Hematopoietic multipotent progenitor cell treated with erythropoietin and hydrocortisone succinate and interleukin-3 and kit ligand, for 8 days (in vitro differentiated cells): ENCODE results near the gene GLI2.

ENCODE experiments used
- DNase-seq: peaks from one replicate; pipeline ENCODE4 v3.0.0-alpha.2; 2015

GLI2 gene

GRCh38 chr2:120738786-120739437 is 3.2 kb downstream of the GLI2 start:
- no peak for DNase-seq

DNA sequence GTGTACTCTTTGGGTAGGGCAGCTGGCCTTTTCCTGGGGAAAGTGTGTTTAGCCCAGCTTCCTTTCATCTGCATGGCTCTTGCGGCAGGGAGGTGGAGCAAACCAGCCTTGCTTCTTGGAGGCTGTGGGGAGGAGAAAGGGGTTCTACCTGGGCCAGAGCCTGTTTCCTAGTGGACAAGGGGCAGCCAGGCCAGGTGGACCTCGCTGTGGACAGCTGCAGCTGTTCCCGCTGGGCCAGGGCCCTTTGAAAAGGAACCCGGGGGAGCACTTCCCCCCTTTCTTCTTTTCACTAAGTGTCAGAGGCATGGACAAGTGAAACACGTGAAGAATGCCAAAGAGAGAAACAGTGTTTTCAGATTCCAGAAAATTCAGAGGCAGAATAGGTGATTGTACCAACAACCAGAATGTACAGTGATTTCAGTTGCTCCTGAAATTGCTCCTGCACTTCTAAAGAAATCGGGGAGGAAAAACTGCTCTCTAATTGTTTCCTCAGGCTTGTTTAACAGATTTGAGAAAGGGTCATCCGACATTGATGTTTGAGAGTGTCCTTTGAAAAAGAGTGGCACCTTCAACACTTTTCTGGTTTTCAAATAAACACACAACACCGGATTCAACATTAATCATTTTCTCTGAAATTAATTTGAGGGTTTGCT is 3.9 kb downstream of the GLI2 start:
- no peak for DNase-seq

DNA sequence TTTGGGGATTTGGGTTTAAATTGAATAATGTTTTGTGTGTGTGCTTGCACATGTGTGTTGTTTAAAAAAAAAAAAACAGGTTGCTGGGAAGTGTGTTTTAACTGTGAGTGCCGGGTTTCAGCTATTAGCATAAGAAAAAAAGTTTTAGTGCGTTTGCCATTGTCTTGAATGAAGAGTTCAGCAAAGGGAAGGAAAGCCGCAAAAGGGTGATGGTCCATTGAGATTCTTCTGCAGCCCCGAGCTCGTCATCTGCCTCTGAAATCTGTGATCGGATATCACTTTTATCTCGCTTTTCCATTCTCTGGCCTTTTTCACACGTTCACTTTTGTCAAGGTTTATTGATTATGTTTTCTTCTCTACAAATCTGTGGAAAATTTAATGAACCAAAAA is 4.7 kb downstream of the GLI2 start:
- DNase-seq: no peak

GRCh38 chr2:120740765-120741524 is 5.3 kb downstream of the GLI2 start:
- no peak for DNase-seq

DNA sequence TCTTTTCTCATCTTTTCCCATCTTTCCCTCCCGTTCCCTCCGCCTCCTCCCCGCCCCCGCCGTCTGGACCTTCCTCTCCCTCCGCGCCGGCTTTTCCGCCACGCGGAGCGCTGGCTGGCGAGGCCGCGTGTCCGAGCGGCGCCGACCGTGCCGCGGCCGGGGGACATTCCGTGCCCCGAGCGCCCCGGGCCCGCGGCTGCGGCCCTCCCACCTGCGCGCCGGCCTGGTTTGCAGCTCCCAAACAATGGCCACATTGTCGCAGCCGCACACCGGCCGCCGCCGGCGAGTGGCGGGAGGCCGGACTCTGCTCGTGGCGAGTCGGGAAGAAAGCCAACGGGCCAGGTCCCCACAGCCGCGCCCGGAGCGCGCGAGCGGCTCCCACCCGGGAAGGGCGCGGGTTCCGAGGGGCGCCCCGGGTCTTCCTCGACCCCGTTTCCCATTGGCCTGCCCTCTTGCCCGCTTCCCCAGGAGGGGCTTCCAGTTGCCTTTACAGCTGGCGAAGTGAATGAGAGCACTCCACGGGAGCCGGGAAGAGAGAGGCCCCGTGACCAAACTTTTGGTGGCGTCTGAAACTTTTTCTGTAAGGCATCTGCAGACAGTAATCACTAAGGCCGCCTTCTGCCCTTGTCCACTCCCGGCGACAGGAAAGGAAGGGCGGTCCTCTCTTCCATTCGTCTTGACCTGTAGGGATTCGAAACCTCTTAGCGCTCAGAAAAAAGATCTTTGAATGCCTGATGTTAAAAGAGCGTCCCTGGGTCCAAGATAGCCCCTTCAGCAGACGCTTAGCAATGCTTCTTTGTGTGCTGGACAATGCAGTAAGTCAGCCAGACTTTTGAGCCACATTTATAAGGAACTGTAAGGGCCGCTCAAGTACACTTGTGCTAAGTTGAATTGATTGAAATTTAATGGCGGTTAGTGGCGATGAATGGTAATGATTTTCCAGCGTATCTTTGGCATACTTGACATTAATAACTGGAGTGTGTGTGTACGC is 6.2 kb downstream of the GLI2 start:
- DNase-seq: no peak

GRCh38 chr2:120743657-120744056 is 8.0 kb downstream of the GLI2 start:
- no peak for DNase-seq

GRCh38 chr2:120744817-120745216 is 9.1 kb downstream of the GLI2 start:
- DNase-seq: no peak

GRCh38 chr2:120745420-120746111 is 9.9 kb downstream of the GLI2 start:
- DNase-seq: no peak

- no peak for DNase-seq
Measured at GRCh38 chr2:120746144-120746543, 10.5 kb downstream of the GLI2 start.

DNA sequence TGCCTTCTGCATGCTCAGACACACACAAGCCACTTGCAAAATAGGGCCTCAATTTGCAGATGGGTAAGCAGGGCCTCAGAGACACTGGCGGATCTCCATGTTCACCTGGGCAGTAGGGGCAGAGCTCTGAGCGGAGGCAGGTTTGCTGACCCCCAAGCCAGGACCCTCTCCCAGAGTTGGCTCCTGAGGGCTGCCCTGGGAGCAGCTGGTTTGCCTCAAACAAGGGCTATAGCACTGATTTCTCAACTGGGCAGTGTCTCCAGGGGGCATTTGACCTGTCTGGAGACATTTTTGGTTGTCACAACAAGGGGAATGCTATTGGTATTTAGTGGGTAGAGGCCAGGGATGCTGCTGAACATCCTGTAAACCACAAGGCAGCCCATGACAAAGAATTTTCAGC is 11.6 kb downstream of the GLI2 start:
- no peak for DNase-seq

DNA sequence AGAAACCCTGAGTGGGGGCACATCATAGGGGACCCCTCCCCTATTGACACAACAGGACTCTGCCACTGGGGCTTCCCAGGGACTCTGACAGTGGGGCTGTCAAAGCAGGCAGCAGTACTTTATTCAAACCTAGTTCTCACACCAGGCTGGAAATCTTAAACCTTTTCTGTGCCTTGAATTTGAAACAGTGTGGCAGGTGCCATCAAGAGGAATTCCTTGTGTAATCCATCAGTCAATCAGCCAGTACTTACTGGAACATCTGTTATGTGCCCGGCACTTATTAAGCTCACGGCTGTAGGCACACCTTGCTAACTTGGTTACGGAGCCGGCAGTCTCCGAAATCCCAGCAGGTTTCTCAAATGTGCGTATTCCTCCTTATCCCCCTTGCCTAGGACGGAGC is 12.0 kb downstream of the GLI2 start:
- no peak for DNase-seq

DNA sequence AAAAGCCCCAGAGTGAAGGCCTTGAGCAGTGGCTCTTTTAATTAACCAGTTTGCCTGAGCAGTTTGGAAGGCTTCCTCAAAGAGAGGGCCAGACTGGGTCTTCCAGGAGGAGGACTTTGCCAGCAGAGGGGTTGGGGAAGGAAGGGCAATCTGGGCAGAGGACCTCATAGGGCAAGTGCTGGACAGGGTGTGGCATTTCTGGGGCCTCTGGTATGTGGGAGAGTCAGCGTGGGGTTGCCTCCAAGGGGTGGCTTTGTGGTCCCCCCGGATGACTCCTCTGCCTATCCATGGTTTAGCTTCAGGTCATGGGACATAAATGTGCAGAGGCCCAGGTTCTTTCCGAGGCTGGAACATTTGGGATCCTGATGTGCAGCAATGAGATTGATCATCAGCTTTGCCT is 12.6 kb downstream of the GLI2 start:
- DNase-seq: no peak

DNA sequence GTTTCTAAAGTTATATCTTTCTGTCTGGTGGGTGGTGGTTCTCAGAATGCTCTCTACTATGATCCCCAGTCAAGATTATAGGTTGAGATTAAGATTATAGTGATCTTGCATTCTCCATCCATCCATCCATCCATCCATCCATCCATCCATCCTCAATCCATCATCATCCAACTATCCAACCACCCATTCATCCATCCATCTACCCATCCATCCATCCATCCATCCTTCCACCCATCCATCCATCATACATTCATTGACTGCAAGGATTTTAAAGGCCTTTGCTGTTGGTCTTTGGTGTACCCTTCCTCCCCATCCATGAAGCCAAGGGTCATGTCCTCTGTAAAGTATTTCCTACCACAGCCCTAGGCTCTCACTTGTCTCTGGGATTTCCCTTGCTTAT is 13.1 kb downstream of the GLI2 start:
- DNase-seq: no peak

DNA sequence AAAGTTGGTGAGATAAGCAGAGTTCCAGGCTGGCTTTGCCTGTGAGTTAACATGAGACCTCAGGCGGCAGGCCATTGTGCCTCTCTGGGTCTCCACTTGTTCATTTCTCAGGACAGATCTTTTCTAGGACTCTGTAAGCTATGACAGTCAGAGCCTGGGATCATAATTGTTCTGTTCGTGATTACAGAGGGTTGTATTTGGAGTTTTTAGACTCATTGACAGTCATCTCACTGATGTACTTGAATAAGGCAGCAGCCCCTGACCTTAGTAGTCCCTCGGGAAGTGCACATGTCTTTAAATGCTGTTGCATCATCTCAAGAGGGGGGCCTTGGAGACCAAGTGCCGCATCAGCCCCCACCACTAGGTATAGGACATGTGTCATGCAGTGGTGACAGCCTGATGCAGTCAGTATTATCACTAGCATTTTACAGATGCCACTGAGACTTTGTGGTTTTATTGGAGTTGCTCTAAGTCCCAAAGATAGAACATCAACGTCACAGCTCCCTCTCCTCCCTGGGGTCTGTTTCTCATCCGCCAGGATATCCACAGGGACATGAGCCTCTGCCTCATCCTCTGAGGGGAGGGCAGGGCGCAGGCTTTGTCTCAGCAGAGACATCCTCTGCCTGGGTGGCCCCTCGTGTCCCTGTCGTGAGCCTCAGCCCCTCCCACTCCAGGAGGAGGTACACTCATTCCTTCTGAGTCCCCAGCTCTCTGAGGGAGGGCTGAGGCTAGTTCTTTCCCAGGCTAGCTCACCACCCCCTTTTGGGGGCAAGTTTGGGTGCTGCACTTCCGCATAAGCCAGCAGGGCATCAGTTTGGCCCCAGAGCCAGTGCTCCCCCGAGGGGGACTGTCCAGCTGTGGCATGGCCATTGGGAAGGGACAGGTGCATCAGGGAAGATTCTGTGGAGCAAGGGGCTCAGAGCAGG is 14.1 kb downstream of the GLI2 start:
- no peak for DNase-seq

DNA sequence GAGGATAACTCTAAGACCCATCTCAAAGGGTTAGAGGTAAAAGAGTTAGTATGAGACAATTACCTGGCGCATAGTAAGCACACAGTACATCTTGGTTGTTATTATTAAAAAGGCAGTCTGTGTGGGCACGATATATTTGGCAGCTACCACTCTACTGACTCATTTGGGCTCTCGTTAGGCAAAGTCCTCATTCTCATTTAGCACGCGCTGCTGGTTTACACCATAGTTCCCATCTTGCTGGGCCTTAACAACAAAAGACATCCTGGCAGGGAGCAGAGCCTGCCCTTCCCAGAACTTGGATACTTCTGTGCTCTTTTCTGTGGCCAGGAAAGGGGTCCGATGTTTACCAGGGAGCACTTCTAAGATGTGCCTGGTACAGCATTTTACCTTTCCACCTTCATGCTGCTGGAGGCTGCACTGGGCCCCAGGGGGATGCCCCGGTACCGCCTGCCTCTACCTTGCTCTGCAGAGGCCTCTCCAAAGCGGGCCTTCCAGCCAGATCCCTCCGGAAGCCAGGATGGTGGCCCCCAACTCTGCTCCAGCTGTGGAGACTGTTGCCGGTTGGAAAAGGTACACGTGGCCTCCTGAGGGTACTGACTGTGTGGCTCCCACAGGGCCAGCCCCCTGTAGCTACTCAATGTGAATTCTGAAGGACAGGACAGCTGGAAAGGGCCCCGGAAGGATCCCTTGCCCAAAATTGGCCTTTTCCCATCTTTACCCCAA is 15.0 kb downstream of the GLI2 start:
- no peak for DNase-seq

GRCh38 chr2:120751553-120751952 is 15.9 kb downstream of the GLI2 start:
- no peak for DNase-seq

DNA sequence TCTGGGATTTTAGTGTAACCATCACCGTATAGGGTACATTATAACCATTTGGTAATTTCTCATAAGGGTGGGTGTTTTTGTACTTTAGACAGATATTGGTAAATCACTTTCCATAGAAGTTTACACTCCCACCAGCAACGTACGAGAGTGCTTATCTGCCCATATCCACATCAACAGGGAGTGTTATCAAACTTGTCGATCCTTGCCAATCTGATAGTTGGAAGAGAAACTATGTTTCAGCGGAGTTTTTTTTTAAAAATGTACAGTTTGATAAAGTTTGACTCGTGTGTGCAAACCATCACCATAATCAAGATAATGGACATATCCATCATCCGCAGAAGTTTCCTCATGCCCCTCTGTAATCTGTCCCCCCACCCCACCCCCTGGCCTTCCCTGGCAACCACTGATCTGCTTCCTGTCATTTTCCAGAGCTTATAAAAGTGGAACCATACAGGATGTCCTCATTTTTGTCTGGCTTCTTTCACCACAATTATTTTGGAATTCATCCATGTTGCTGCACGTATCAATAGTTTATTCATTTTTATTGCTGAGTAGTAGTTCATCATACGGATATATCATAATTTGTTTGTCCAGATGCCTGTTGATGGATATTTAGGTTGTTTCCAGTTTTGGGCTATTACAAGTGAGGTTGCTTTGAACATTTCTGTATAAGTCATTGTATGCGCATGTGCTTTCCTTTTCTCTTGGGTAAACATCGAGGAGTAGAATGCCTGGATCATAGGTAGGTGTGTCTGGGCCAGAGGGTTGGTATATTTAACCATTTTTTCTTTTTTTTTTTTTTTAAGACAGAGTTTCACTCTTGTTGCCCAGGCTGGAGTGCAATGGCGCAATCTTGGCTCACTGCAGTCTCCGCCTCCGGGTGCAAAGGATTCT is 18.6 kb downstream of the GLI2 start:
- DNase-seq: no peak

GRCh38 chr2:120758181-120759144 is 22.8 kb downstream of the GLI2 start:
- DNase-seq: no peak
